Measurements from ENCODE around the gene MSH6.
"Not testable (repeated sequence)": the region's sequence is repeated elsewhere in the genome, so short reads cannot be mapped to it uniquely, and the experiment has no call there.

The MSH6 gene

GRCh38 chr2:47843407-47843806 is 60.5 kb downstream of the MSH6 start:
- DNase-seq = no peak

DNA sequence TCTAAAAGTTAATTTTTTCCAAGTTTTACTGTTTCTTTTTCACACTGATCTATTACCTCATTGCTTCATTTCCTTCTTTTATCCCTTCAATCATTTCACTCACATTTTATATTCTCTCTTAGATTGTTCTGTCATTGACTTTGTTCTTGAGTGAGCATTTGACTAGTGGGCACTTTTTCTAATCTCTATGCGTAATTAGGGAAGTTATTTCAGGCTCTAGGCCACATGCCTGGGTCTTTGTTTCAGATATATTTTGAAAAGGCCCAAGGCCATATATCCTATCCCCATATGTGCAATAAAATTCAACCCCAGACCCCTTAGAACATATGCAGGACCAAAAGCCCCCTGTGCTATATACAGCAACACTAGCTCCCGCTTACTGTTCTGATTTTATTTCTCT is 61.2 kb downstream of the MSH6 start:
- no peak for DNase-seq

GRCh38 chr2:47849368-47849767 is 66.4 kb downstream of the MSH6 start:
- DNase-seq = no peak

DNA sequence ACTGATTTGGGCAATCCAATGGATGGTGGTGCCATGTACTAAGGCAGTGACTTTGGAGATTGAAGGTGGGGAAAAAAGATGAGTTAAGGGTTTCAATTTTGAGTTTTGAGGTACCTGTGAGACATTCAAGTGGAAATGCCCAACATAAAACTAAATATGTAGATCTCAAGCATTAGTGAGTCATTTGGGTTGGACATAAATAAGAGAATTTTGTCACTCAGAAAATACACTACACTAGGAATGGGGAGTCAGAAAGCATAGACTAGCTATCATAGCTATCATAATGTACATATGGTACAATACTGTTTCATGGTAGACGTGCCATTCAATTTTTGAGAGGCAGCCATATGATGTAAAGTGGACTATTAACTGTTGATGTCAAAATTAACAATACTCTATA is 67.3 kb downstream of the MSH6 start:
- no peak for DNase-seq

GRCh38 chr2:47853067-47853777 is 70.3 kb downstream of the MSH6 start:
- not testable (repeated sequence) for DNase-seq

All from hypothalamus (tissue), 51 donors.